Umbilical cord (tissue), 2 donors: ENCODE results near the gene MOXD1. TPM values are rescaled to one million over a fixed set of nuclear protein-coding genes. Genes with fewer than 3 reads are reported as not detected.

Source experiments
- DNase-seq: peaks from one replicate; pipeline ENCODE4 v3.0.0-alpha.2; 2015; ENCODE audit warnings: low spot score
- total RNA-seq: library from RNA; depleted of rRNA; stranded (reverse); fragments of >200 nt; gene quantifications from one replicate; pipeline ENCODE4 v1.2.3, GENCODE V29; 2014; ENCODE audit warnings: low replicate concordance; ENCODE audit not compliant: insufficient read depth

MOXD1 gene
- total RNA-seq, 1 donor from 2014 or later: 3.4 TPM

- DNase-seq: no peak
Observed at GRCh38 chr6:132246120-132246617, 155.1 kb downstream of the MOXD1 start.

Other genes with a start within 250 kb of the MOXD1 start
- 33.5 TPM for gene STX7, start 111.6 kb upstream of the MOXD1 start, total RNA-seq
- gene TAAR9, start 136.8 kb upstream of the MOXD1 start, total RNA-seq: not detected
- not detected for gene TAAR8, start 151.2 kb upstream of the MOXD1 start, total RNA-seq
- gene TAAR6, start 168.8 kb upstream of the MOXD1 start, total RNA-seq: not detected
- gene TAAR5, start 188.3 kb upstream of the MOXD1 start, total RNA-seq: not detected
- gene TAAR2, start 222.8 kb upstream of the MOXD1 start, total RNA-seq: 2.4 TPM